ENCODE measurements around the gene CAPN15.

The CAPN15 gene

GRCh38 chr16:569445-570254 lies 42.1 kb downstream of the CAPN15 start, which contains the start of gene PIGQ:
TSS of gene PIGQ (plus strand) at chr16:569968. CDS start at chr16:574075, 4,107 bp downstream.
- Histone ChIP-seq H3K27me3 (ENCODE audit: control insufficient read depth in 1 of 2, insufficient read depth in 2 of 2, low read length in 2 of 2) (no peaks in the 10 kb centered on the region), H3K9ac (ENCODE audit: low read length) (peak within 1 kb of the TSS; percentile 68), H3K36me3 (ENCODE audit: insufficient read depth, low read length) (no peaks in the 10 kb centered on the region), H3K9me3 (ENCODE audit: low read length) (no peaks in the 10 kb centered on the region), H3K4me1 (ENCODE audit: insufficient read depth, low read length) (peaks cover 26% of the 10 kb centered on the region), H3K4me3 (ENCODE audit: low read depth in 1 of 2, low read length in 2 of 2) (peak within 1 kb of the TSS; percentile 64 to 70), H3K27ac (ENCODE audit: low read depth, low read length) (peak within 1 kb of the TSS; percentile 67)

- H3K4me1 ChIP-seq (ENCODE audit: insufficient read depth, low read length) = peaks cover 6% of the 10 kb centered on the region
- no peak overlapping the region for H3K9ac ChIP-seq (ENCODE audit: low read length)
- H3K36me3 ChIP-seq (ENCODE audit: insufficient read depth, low read length) = no peaks in the 10 kb centered on the region
- H3K9me3 ChIP-seq (ENCODE audit: low read length) = no peaks in the 10 kb centered on the region
- H3K4me3 ChIP-seq (ENCODE audit: low read depth in 1 of 2, low read length in 2 of 2) = no peak overlapping the region
- H3K27me3 ChIP-seq (ENCODE audit: control insufficient read depth in 1 of 2, insufficient read depth in 2 of 2, low read length in 2 of 2) = no peaks in the 10 kb centered on the region
- H3K27ac ChIP-seq (ENCODE audit: low read depth, low read length) = no peak overlapping the region
Measured at GRCh38 chr16:572865-573650, 45.5 kb downstream of the CAPN15 start.

GRCh38 chr16:574021-574760 lies 46.7 kb downstream of the CAPN15 start:
- Histone ChIP-seq H3K27me3 (ENCODE audit: control insufficient read depth in 1 of 2, insufficient read depth in 2 of 2, low read length in 2 of 2) (no peaks in the 10 kb centered on the region), H3K4me3 (ENCODE audit: low read depth in 1 of 2, low read length in 2 of 2) (no peak overlapping the region), H3K27ac (ENCODE audit: low read depth, low read length) (no peak overlapping the region), H3K36me3 (ENCODE audit: insufficient read depth, low read length) (no peaks in the 10 kb centered on the region), H3K9me3 (ENCODE audit: low read length) (no peaks in the 10 kb centered on the region), H3K4me1 (ENCODE audit: insufficient read depth, low read length) (peaks cover 1% of the 10 kb centered on the region), H3K9ac (ENCODE audit: low read length) (no peak overlapping the region)

- Histone ChIP-seq H3K4me3 (ENCODE audit: low read depth in 1 of 2, low read length in 2 of 2) (no peak overlapping the region), H3K27ac (ENCODE audit: low read depth, low read length) (no peak overlapping the region), H3K9me3 (ENCODE audit: low read length) (no peaks in the 10 kb centered on the region), H3K27me3 (ENCODE audit: control insufficient read depth in 1 of 2, insufficient read depth in 2 of 2, low read length in 2 of 2) (no peaks in the 10 kb centered on the region), H3K4me1 (ENCODE audit: insufficient read depth, low read length) (no peaks in the 10 kb centered on the region), H3K36me3 (ENCODE audit: insufficient read depth, low read length) (no peaks in the 10 kb centered on the region), H3K9ac (ENCODE audit: low read length) (no peak overlapping the region)
Measured at GRCh38 chr16:575354-576196, 48.1 kb downstream of the CAPN15 start.

GRCh38 chr16:576197-576822 lies 48.8 kb downstream of the CAPN15 start:
- Histone ChIP-seq H3K36me3 (ENCODE audit: insufficient read depth, low read length) (no peaks in the 10 kb centered on the region), H3K4me1 (ENCODE audit: insufficient read depth, low read length) (no peaks in the 10 kb centered on the region), H3K27ac (ENCODE audit: low read depth, low read length) (no peak overlapping the region), H3K9ac (ENCODE audit: low read length) (no peak overlapping the region), H3K9me3 (ENCODE audit: low read length) (no peaks in the 10 kb centered on the region), H3K27me3 (ENCODE audit: control insufficient read depth in 1 of 2, insufficient read depth in 2 of 2, low read length in 2 of 2) (no peaks in the 10 kb centered on the region), H3K4me3 (ENCODE audit: low read depth in 1 of 2, low read length in 2 of 2) (no peak overlapping the region)

DNA sequence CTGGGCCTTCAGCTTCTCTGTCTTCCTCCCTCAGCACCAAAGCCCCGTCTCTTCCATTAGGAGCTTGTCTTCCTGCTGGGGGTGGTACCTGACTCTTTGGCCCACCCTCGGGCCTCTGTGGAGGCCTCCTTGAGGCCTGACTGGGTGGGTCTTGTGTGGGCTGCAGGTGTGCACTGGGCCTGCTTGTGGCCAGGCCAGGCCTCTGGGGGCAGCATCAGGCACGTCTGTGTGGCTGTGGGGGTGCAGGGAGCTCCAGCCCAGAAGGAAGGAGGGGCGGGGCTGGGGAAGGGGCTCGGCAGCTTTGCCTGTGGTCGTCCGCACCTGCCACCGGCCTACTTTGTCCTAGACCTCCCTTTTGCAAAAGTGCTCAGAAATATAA lies 49.3 kb downstream of the CAPN15 start:
- Histone ChIP-seq H3K4me1 (ENCODE audit: insufficient read depth, low read length) (no peaks in the 10 kb centered on the region), H3K36me3 (ENCODE audit: insufficient read depth, low read length) (no peaks in the 10 kb centered on the region), H3K27ac (ENCODE audit: low read depth, low read length) (no peak overlapping the region)

GRCh38 chr16:577796-578195 lies 50.3 kb downstream of the CAPN15 start:
- H3K4me3 ChIP-seq (ENCODE audit: low read depth in 1 of 2, low read length in 2 of 2) = no peak overlapping the region
- H3K9ac ChIP-seq (ENCODE audit: low read length) = no peak overlapping the region
- H3K27me3 ChIP-seq (ENCODE audit: control insufficient read depth in 1 of 2, insufficient read depth in 2 of 2, low read length in 2 of 2) = no peaks in the 10 kb centered on the region
- no peaks in the 10 kb centered on the region for H3K36me3 ChIP-seq (ENCODE audit: insufficient read depth, low read length)
- no peak overlapping the region for H3K27ac ChIP-seq (ENCODE audit: low read depth, low read length)
- H3K4me1 ChIP-seq (ENCODE audit: insufficient read depth, low read length) = no peaks in the 10 kb centered on the region
- H3K9me3 ChIP-seq (ENCODE audit: low read length) = no peaks in the 10 kb centered on the region

More for the DNA sequence above, 49.3 kb downstream of the CAPN15 start:
- H3K9me3 ChIP-seq (ENCODE audit: low read length) = no peaks in the 10 kb centered on the region
- H3K4me3 ChIP-seq (ENCODE audit: low read depth in 1 of 2, low read length in 2 of 2) = no peak overlapping the region
- no peak overlapping the region for H3K9ac ChIP-seq (ENCODE audit: low read length)
- H3K27me3 ChIP-seq (ENCODE audit: control insufficient read depth in 1 of 2, insufficient read depth in 2 of 2, low read length in 2 of 2) = no peaks in the 10 kb centered on the region

DNA sequence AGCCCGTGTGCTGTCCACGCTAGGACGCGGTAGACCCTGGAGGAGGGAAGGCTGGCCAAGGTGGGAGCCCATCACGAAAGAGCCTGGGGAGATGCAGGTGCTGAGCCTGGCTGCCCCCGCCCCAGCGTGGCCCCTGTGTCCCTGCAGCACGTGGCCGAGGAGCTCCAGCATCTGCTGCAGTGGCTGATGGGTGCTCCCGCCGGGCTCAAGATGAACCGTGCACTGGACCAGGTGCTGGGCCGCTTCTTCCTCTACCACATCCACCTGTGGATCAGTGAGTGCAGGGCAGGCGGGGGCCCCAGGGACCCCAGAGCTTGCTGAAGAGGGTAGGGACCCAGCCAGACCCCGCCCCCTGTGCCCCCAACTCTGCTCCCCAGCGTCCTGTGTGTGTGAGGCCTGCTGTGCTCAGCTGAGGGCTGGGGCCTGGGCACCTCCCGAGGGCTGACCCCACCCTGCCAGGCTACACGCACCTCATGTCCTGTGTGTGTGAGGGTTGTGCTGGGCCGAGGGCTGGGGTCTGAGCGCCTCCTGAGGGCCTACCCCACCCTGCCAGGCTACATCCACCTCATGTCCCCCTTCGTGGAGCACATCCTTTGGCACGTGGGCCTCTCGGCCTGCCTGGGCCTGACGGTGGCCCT lies 50.8 kb downstream of the CAPN15 start:
- Histone ChIP-seq H3K4me3 (ENCODE audit: low read depth in 1 of 2, low read length in 2 of 2) (no peak overlapping the region), H3K9me3 (ENCODE audit: low read length) (no peaks in the 10 kb centered on the region), H3K27me3 (ENCODE audit: control insufficient read depth in 1 of 2, insufficient read depth in 2 of 2, low read length in 2 of 2) (no peaks in the 10 kb centered on the region), H3K36me3 (ENCODE audit: insufficient read depth, low read length) (no peaks in the 10 kb centered on the region), H3K9ac (ENCODE audit: low read length) (no peak overlapping the region), H3K27ac (ENCODE audit: low read depth, low read length) (no peak overlapping the region), H3K4me1 (ENCODE audit: insufficient read depth, low read length) (no peaks in the 10 kb centered on the region)

- Histone ChIP-seq H3K4me3 (ENCODE audit: low read depth in 1 of 2, low read length in 2 of 2) (no peak overlapping the region), H3K4me1 (ENCODE audit: insufficient read depth, low read length) (no peaks in the 10 kb centered on the region), H3K27me3 (ENCODE audit: control insufficient read depth in 1 of 2, insufficient read depth in 2 of 2, low read length in 2 of 2) (no peaks in the 10 kb centered on the region), H3K9me3 (ENCODE audit: low read length) (no peaks in the 10 kb centered on the region), H3K9ac (ENCODE audit: low read length) (no peak overlapping the region), H3K36me3 (ENCODE audit: insufficient read depth, low read length) (no peaks in the 10 kb centered on the region), H3K27ac (ENCODE audit: low read depth, low read length) (no peak overlapping the region)
Measured at GRCh38 chr16:578870-579405, 51.4 kb downstream of the CAPN15 start.

Measured in muscle layer of colon (tissue), 2 donors.